Measurements from ENCODE around the gene IL17RD. TPM values are rescaled to one million over a fixed set of nuclear protein-coding genes. Genes with fewer than 3 reads are reported as not detected.

IL17RD gene
- total RNA-seq, 1 experiment from 2014 or later: 3.5 TPM

GRCh38 chr3:57158813-57159738 is 6.1 kb downstream of the IL17RD start:
- H3K4me1 ChIP-seq (ENCODE audit: control insufficient read depth, insufficient read depth, low read length): no peaks in the 10 kb centered on the region
- no peak for TF ChIP-seq REST (IDR thresholded peaks at IDR 0.05; ENCODE audit: insufficient read depth in 1 of 2, low read depth in 2 of 2, low read length in 1 of 2)
- no peak for TF ChIP-seq POLR2AphosphoS5 (IDR thresholded peaks at IDR 0.05; ENCODE audit: low read depth, low read length)
- no peak for TF ChIP-seq TCF7L2 (IDR thresholded peaks at IDR 0.05; ENCODE audit: low read depth, low read length)
- TF ChIP-seq SIN3A (IDR thresholded peaks at IDR 0.05; ENCODE audit: borderline replicate concordance, insufficient read depth, low read depth, low read length): no peak
- TF ChIP-seq, protein P1, sequence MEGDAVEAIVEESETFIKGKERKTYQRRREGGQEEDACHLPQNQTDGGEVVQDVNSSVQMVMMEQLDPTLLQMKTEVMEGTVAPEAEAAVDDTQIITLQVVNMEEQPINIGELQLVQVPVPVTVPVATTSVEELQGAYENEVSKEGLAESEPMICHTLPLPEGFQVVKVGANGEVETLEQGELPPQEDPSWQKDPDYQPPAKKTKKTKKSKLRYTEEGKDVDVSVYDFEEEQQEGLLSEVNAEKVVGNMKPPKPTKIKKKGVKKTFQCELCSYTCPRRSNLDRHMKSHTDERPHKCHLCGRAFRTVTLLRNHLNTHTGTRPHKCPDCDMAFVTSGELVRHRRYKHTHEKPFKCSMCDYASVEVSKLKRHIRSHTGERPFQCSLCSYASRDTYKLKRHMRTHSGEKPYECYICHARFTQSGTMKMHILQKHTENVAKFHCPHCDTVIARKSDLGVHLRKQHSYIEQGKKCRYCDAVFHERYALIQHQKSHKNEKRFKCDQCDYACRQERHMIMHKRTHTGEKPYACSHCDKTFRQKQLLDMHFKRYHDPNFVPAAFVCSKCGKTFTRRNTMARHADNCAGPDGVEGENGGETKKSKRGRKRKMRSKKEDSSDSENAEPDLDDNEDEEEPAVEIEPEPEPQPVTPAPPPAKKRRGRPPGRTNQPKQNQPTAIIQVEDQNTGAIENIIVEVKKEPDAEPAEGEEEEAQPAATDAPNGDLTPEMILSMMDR (IDR thresholded peaks at IDR 0.05): no peak
- no peak overlapping the region for H3K4me3 ChIP-seq (ENCODE audit: low read depth in 2 of 2, low read length in 2 of 2)
- intact Hi-C loops (cut with micrococcal nuclease; ENCODE audit: unreplicated experiment) (no loop called here), in situ Hi-C loops (cut with HindIII; ENCODE audit: low pct_unique_long_range_greater_than_20kb, low sequenced_read_pairs) (no loop called here)
- H3K27ac ChIP-seq (ENCODE audit: low read length): no peak overlapping the region
- H3K36me3 ChIP-seq (ENCODE audit: control insufficient read depth, insufficient read depth, low read length): no peaks in the 10 kb centered on the region
- ATAC-seq (no peak), DNase-seq (ENCODE audit: low read depth, low spot score) (no peak)
- CTCF ChIA-PET: interaction anchor here (0.7 kb wide), 1 partner anchor 10 kb away, joined by 3 read pairs; no protein-coding TSS in a partner anchor
- no peaks in the 10 kb centered on the region for H3K9me3 ChIP-seq (ENCODE audit: control insufficient read depth, insufficient read depth, low read depth, low read length)
- no TSS peak for BruUV-seq (replicated peaks)
- POLR2A ChIA-PET: no interaction called here
- H3K27me3 ChIP-seq (ENCODE audit: control insufficient read depth, insufficient read depth, low read length): no peaks in the 10 kb centered on the region

- no peaks in the 10 kb centered on the region for H3K9me3 ChIP-seq (ENCODE audit: control insufficient read depth, insufficient read depth, low read depth, low read length)
- no peak overlapping the region for H3K4me3 ChIP-seq (ENCODE audit: low read depth in 2 of 2, low read length in 2 of 2)
- BruUV-seq (replicated peaks): no TSS peak
- no peaks in the 10 kb centered on the region for H3K4me1 ChIP-seq (ENCODE audit: control insufficient read depth, insufficient read depth, low read length)
- no peak for DNase-seq (ENCODE audit: low read depth, low spot score)
- in situ Hi-C loops (cut with HindIII; ENCODE audit: low pct_unique_long_range_greater_than_20kb, low sequenced_read_pairs): no loop called here
- TF ChIP-seq, protein P1 (IDR thresholded peaks at IDR 0.05): no peak
- TF ChIP-seq SIN3A (IDR thresholded peaks at IDR 0.05; ENCODE audit: borderline replicate concordance, insufficient read depth, low read depth, low read length): no peak
- no peak for TF ChIP-seq REST (IDR thresholded peaks at IDR 0.05; ENCODE audit: insufficient read depth in 1 of 2, low read depth in 2 of 2, low read length in 1 of 2)
- no peak for TF ChIP-seq TCF7L2 (IDR thresholded peaks at IDR 0.05; ENCODE audit: low read depth, low read length)
- no peak for TF ChIP-seq POLR2AphosphoS5 (IDR thresholded peaks at IDR 0.05; ENCODE audit: low read depth, low read length)
- intact Hi-C loops (cut with micrococcal nuclease; ENCODE audit: unreplicated experiment): no loop called here
- no peak for ATAC-seq
- ChIA-PET CTCF (interaction anchor here (0.7 kb wide), 1 partner anchor 11 kb away, joined by 3 read pairs; no protein-coding TSS in a partner anchor), POLR2A (no interaction called here)
- no peaks in the 10 kb centered on the region for H3K36me3 ChIP-seq (ENCODE audit: control insufficient read depth, insufficient read depth, low read length)
- H3K27me3 ChIP-seq (ENCODE audit: control insufficient read depth, insufficient read depth, low read length): no peaks in the 10 kb centered on the region
- no peak overlapping the region for H3K27ac ChIP-seq (ENCODE audit: low read length)
Observed at GRCh38 chr3:57158325-57158724, 6.8 kb downstream of the IL17RD start.

Measured in Panc1 (cell line).